Keratinocyte (primary cell): Measurements from ENCODE around the gene TRIML1. TPM values are rescaled to one million over a fixed set of nuclear protein-coding genes. Genes with fewer than 3 reads are reported as not detected.

ENCODE experiments used
- DNase-seq: peaks from one replicate; pipeline ENCODE4 v3.0.0-alpha.2; 2011; ENCODE audit warnings: low read depth, missing footprints, low spot score
- FAIRE-seq: peaks from 2 replicates; lab custom pipeline; 2011; peaks lifted over from hg19 to GRCh38; lab: Jason Lieb, UNC
- H2AFZ ChIP-seq: 2 replicates; pipeline ENCODE4 v1.6.0; 2012; ENCODE audit warnings: low read length, control low read depth, inconsistent platforms; ENCODE audit not compliant: control insufficient read depth
- H3K27ac ChIP-seq: 2 replicates; pipeline ENCODE4 v1.5.1; 2011; ENCODE audit warnings: low read length; ENCODE audit not compliant: control insufficient read depth, insufficient read depth
- H3K27me3 ChIP-seq: 3 replicates; pipeline ENCODE4 v1.6.0; 2011; ENCODE audit warnings: low read length; ENCODE audit not compliant: control insufficient read depth, insufficient read depth; ENCODE audit errors: extremely low read depth
- H3K36me3 ChIP-seq, 2 experiments: 2 replicates in 1 of 2; 3 replicates in 1 of 2; pipeline ENCODE4 v1.5.1; 2011; ENCODE audit warnings: low read length in 2 of 2, mild to moderate bottlenecking in 1 of 2; ENCODE audit not compliant: control insufficient read depth in 2 of 2, insufficient read depth in 2 of 2; ENCODE audit errors: extremely low read depth in 1 of 2
- H3K4me1 ChIP-seq: 3 replicates; pipeline ENCODE4 v1.5.1; 2011; ENCODE audit warnings: low read length; ENCODE audit not compliant: control insufficient read depth, insufficient read depth; ENCODE audit errors: extremely low read depth
- H3K4me2 ChIP-seq: 3 replicates; pipeline ENCODE4 v1.6.0; 2011; ENCODE audit warnings: low read depth, low read length; ENCODE audit not compliant: control insufficient read depth, insufficient read depth; ENCODE audit errors: extremely low read depth
- H3K4me3 ChIP-seq, 3 experiments: fragments of 200-600 bp in 1 of 3; sonication (generic) in 1 of 3; 2 replicates in 2 of 3; 3 replicates in 1 of 3; pipeline ENCODE4 v1.5.1; 2011 to 2016; ENCODE audit warnings: low read length in 3 of 3, mild to moderate bottlenecking in 3 of 3, control low read depth in 2 of 3, inconsistent platforms in 1 of 3, low read depth in 1 of 3, mixed read lengths in 1 of 3, mixed run types in 1 of 3, moderate library complexity in 1 of 3; ENCODE audit not compliant: control insufficient read depth in 2 of 3, insufficient read depth in 2 of 3; ENCODE audit errors: extremely low read depth in 1 of 3
- H3K79me2 ChIP-seq: 2 replicates; pipeline ENCODE4 v1.6.0; 2012; ENCODE audit warnings: low read length; ENCODE audit not compliant: control insufficient read depth, insufficient read depth
- H3K9ac ChIP-seq: 3 replicates; pipeline ENCODE4 v1.6.0; 2011; ENCODE audit warnings: low read length; ENCODE audit not compliant: control insufficient read depth, insufficient read depth; ENCODE audit errors: extremely low read depth
- H3K9me1 ChIP-seq: 3 replicates; pipeline ENCODE4 v1.6.0; 2011; ENCODE audit warnings: low read length; ENCODE audit not compliant: control insufficient read depth, insufficient read depth; ENCODE audit errors: extremely low read depth
- H3K9me3 ChIP-seq: 2 replicates; pipeline ENCODE4 v1.5.1; 2012; ENCODE audit warnings: low read depth, low read length; ENCODE audit not compliant: control insufficient read depth
- H4K20me1 ChIP-seq: 3 replicates; pipeline ENCODE4 v1.6.0; 2011; ENCODE audit warnings: low read length; ENCODE audit not compliant: control insufficient read depth, insufficient read depth; ENCODE audit errors: extremely low read depth
- EZH2 ChIP-seq: IDR thresholded peaks from one replicate; pipeline ENCODE4 v1.6.1; 2012; ENCODE audit warnings: inconsistent platforms, mild to moderate bottlenecking, low read length, moderate library complexity
- dilution Hi-C: fragments of 300-500 bp; cut with MboI; formaldehyde crosslinking; loops from one replicate; pipeline ENCODE4 v1.7.0; 2020; ENCODE audit warnings: low sequenced_read_pairs; ENCODE audit not compliant: extremely low pct_ligation_motif_present
- polyA plus RNA-seq, 5 experiments: library from polyadenylated mRNA; depleted of rRNA in 3 of 5; stranded (reverse) in 3 of 5; stranded (forward) in 1 of 5; unstranded in 1 of 5; fragments of >200 nt; gene quantifications; 1 replicate in 1 of 5; 2 replicates in 3 of 5; 3 replicates in 1 of 5; pipeline versions ENCODE4 v1.2.1 to v1.2.3, GENCODE V29; 2011 to 2012; ENCODE audit warnings: missing spikeins in 2 of 5, low read depth in 1 of 5, low replicate concordance in 1 of 5
- TF ChIP-seq, protein P1 (sequence below), 3 experiments: IDR thresholded peaks in 1 of 3; conservative IDR thresholded peaks in 1 of 3; optimal IDR thresholded peaks in 1 of 3; 2 replicates in 2 of 3; 3 replicates in 1 of 3; pipeline versions ENCODE3 to v1.5.1; 2011; ENCODE audit warnings: low read length in 3 of 3, mild to moderate bottlenecking in 3 of 3, moderate library complexity in 2 of 3, control low read depth in 1 of 3, inconsistent platforms in 1 of 3; ENCODE audit not compliant: insufficient read depth in 2 of 3; ENCODE audit errors: extremely low read depth in 1 of 3

Gene TRIML1
- polyA plus RNA-seq, 1 donor (not counting 4 experiments of a cell fraction or from before 2014, with no cell fraction given): not detected

DNA sequence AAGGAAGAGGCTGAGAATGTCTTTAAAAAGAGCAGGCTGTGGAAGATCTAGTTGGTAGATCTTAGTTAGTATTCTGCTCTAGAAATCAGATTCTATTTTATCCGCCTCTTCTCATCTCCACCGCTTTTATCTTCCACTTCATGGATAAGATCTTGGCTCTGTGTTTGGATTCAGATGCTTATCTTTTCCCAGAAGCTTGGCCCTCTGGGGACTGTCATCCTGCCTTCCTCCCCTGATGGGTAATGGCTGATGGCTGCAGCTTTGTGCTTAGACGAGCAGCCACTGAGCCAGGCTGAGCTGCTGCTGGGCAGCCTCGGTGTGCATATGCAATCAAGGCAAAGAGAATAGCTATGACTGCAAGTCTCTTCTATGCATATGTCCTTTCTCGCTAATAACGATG, 23.5 kb downstream of the TRIML1 start:
- Histone ChIP-seq H3K27me3 (no peaks in the 10 kb centered on the region), H3K36me3 (no peaks in the 10 kb centered on the region), H3K4me2 (no peak overlapping the region), H3K9me1 (no peaks in the 10 kb centered on the region), H3K27ac (no peak overlapping the region), H3K4me3 (no peak overlapping the region), H4K20me1 (no peaks in the 10 kb centered on the region), H2AFZ (no peak overlapping the region), H3K4me1 (no peaks in the 10 kb centered on the region), H3K9me3 (no peaks in the 10 kb centered on the region), H3K79me2 (no peaks in the 10 kb centered on the region), H3K9ac (no peak overlapping the region)
- dilution Hi-C loops: no loop called here
- FAIRE-seq (no peak), DNase-seq (no peak)
- TF ChIP-seq, protein P1, sequence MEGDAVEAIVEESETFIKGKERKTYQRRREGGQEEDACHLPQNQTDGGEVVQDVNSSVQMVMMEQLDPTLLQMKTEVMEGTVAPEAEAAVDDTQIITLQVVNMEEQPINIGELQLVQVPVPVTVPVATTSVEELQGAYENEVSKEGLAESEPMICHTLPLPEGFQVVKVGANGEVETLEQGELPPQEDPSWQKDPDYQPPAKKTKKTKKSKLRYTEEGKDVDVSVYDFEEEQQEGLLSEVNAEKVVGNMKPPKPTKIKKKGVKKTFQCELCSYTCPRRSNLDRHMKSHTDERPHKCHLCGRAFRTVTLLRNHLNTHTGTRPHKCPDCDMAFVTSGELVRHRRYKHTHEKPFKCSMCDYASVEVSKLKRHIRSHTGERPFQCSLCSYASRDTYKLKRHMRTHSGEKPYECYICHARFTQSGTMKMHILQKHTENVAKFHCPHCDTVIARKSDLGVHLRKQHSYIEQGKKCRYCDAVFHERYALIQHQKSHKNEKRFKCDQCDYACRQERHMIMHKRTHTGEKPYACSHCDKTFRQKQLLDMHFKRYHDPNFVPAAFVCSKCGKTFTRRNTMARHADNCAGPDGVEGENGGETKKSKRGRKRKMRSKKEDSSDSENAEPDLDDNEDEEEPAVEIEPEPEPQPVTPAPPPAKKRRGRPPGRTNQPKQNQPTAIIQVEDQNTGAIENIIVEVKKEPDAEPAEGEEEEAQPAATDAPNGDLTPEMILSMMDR (optimal IDR thresholded peaks at IDR 0.05 in 1 of 3, IDR thresholded peaks at IDR 0.05 in 1 of 3, conservative IDR thresholded peaks at IDR 0.05 in 1 of 3; ENCODE audit: extremely low read depth in 1 of 3, insufficient read depth in 2 of 3, low read length in 3 of 3): no peak
- no peak for TF ChIP-seq EZH2

DNA sequence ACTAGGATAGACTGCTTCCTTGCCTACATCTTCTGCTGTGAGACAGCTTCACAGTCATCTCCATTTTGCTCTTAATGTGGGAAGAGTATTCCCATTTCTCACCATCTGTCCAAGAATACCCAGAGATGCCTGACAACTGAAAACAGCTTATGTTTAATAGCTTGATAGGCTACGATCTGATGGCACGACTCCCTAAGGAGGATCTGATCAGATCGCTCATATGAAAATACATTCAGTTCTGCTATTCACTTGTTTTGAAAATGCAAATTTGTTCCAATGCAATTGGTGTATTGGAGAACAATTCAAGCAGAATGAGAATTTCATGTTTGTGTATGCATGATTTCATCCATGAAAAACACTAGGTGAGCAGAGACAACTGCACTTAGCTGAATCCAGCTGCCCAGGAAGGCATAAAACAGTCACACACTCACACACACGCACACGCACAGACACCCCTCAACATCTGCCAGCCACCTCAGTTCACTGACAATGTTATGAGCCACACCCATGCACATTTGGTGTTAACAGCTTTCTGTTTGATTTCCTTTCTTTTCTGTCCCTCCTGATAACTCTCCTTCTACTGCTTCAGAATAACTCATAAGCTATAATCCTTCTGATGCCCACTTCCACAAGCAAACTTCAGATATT, 29.6 kb downstream of the TRIML1 start:
- DNase-seq (no peak), FAIRE-seq (no peak)
- Histone ChIP-seq H3K36me3 (no peaks in the 10 kb centered on the region), H3K9me1 (no peaks in the 10 kb centered on the region), H3K27me3 (no peaks in the 10 kb centered on the region), H3K4me1 (no peaks in the 10 kb centered on the region), H3K4me3 (no peak overlapping the region), H2AFZ (no peak overlapping the region), H3K79me2 (no peaks in the 10 kb centered on the region), H3K9ac (no peak overlapping the region), H4K20me1 (no peaks in the 10 kb centered on the region), H3K9me3 (no peaks in the 10 kb centered on the region), H3K27ac (no peak overlapping the region), H3K4me2 (no peak overlapping the region)
- dilution Hi-C loops: no loop called here
- TF ChIP-seq EZH2: no peak
- TF ChIP-seq, protein P1 (optimal IDR thresholded peaks at IDR 0.05 in 1 of 3, IDR thresholded peaks at IDR 0.05 in 1 of 3, conservative IDR thresholded peaks at IDR 0.05 in 1 of 3; ENCODE audit: extremely low read depth in 1 of 3, insufficient read depth in 2 of 3, low read length in 3 of 3): no peak
